Colonic mucosa (tissue), 4 donors: ENCODE data around the gene TMEM108. TPM values are rescaled to one million over a fixed set of nuclear protein-coding genes. Genes with fewer than 3 reads are reported as not detected.

ENCODE experiments used
- DNase-seq: peaks from one replicate; pipeline ENCODE4 v3.0.0-alpha.2; 2020
- H3K27ac ChIP-seq: fragments of 200-600 bp; one replicate; pipeline ENCODE4 v1.8.0; 2021
- H3K27me3 ChIP-seq: fragments of 200-600 bp; one replicate; pipeline ENCODE4 v1.8.0; 2021
- H3K36me3 ChIP-seq: fragments of 200-600 bp; one replicate; pipeline ENCODE4 v1.8.0; 2021
- H3K4me1 ChIP-seq: fragments of 200-600 bp; one replicate; pipeline ENCODE4 v1.8.0; 2021; ENCODE audit warnings: mild to moderate bottlenecking
- H3K4me3 ChIP-seq: fragments of 200-600 bp; one replicate; pipeline ENCODE4 v1.8.0; 2021
- H3K9ac ChIP-seq, 2 donors: one replicate each; pipeline ENCODE4 v1.7.0; 2013; ENCODE audit warnings: control low read depth in 2 of 2, low read depth in 2 of 2, low read length in 2 of 2
- H3K9me3 ChIP-seq: fragments of 200-600 bp; one replicate; pipeline ENCODE4 v1.8.0; 2021
- intact Hi-C: fragments of 100-400 bp; cut with DNase I; formaldehyde crosslinking; loops from one replicate; pipeline ENCODE4 v1.14.1; 2022
- total RNA-seq, 2 donors: library from RNA; stranded (reverse); fragmentation: NEBNext Ultra II Directional in 1 of 2; extraction: Animal tissue kit (Norgen Biotek cat#: 25700) in 1 of 2; gene quantifications; one replicate each; pipeline ENCODE4 v1.2.1, GENCODE V29; 2021
- TF ChIP-seq, protein P1 (sequence below): fragments of 200-600 bp; IDR thresholded peaks from one replicate; pipeline ENCODE4 v1.8.0; 2022; ENCODE audit warnings: antibody characterized with exemption, mild to moderate bottlenecking
- donor health status: healthy.
- donor health status: DM: no; HTN: no; CAD: no.
- donor health status: DM: no; HTN: no; CAD: no.

The TMEM108 gene
- total RNA-seq, 2 donors from 2014 or later, result 0.20 to 0.82 TPM

DNA sequence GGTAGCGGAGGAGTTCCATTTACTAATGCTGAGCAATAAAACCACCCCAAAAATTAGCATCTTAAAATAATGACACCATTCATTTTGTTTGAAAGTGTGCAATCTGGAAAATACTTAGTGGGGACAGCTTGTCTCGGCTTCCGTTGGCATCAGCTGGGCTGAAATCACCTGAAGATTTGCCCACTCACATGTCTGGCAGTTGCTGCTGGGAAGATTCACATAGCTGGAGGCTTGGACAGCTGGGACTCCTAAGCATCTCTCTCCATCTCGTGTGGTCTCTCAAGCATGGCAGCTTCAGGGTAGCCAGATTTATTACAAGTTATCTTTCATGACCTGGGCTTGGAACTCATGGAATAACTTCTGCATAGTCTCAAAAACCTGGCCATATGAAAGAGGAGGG lies 323.2 kb downstream of the TMEM108 start:
- H3K4me3 ChIP-seq, result no peak overlapping the region
- no peaks in the 10 kb centered on the region for H3K4me1 ChIP-seq
- H3K9ac ChIP-seq, result no peak overlapping the region
- H3K9me3 ChIP-seq, result no peaks in the 10 kb centered on the region
- no peaks in the 10 kb centered on the region for H3K27me3 ChIP-seq
- DNase-seq, result no peak
- no peaks in the 10 kb centered on the region for H3K36me3 ChIP-seq
- H3K27ac ChIP-seq, result no peak overlapping the region
- TF ChIP-seq, protein P1, sequence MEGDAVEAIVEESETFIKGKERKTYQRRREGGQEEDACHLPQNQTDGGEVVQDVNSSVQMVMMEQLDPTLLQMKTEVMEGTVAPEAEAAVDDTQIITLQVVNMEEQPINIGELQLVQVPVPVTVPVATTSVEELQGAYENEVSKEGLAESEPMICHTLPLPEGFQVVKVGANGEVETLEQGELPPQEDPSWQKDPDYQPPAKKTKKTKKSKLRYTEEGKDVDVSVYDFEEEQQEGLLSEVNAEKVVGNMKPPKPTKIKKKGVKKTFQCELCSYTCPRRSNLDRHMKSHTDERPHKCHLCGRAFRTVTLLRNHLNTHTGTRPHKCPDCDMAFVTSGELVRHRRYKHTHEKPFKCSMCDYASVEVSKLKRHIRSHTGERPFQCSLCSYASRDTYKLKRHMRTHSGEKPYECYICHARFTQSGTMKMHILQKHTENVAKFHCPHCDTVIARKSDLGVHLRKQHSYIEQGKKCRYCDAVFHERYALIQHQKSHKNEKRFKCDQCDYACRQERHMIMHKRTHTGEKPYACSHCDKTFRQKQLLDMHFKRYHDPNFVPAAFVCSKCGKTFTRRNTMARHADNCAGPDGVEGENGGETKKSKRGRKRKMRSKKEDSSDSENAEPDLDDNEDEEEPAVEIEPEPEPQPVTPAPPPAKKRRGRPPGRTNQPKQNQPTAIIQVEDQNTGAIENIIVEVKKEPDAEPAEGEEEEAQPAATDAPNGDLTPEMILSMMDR, result no peak
- intact Hi-C loops, result no loop called here

DNA sequence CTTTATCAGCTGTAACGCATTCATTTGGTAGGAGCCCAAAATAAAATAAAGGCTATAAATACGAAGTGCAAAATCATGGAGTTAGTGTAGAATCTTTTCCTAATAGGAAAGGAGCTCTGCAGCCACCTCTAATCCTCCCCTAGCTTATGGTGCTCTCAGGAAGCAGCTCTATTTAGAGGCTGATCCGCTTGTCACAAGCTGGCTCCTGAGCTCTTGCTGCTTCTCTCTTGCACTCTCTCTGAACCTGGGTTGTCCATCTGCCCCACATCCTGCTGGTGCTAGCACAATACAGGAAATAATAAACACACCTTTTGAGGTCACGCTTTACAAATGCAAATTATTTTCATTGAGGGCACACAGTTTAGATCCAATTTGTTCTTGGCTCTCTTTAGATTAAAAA lies 324.3 kb downstream of the TMEM108 start:
- no peak for DNase-seq
- no peak overlapping the region for H3K4me3 ChIP-seq
- no peaks in the 10 kb centered on the region for H3K9me3 ChIP-seq
- no peaks in the 10 kb centered on the region for H3K27me3 ChIP-seq
- TF ChIP-seq, protein P1, result no peak
- no peak overlapping the region for H3K9ac ChIP-seq
- H3K4me1 ChIP-seq, result no peaks in the 10 kb centered on the region
- intact Hi-C loops, result no loop called here
- H3K36me3 ChIP-seq, result no peaks in the 10 kb centered on the region
- H3K27ac ChIP-seq, result no peak overlapping the region

DNA sequence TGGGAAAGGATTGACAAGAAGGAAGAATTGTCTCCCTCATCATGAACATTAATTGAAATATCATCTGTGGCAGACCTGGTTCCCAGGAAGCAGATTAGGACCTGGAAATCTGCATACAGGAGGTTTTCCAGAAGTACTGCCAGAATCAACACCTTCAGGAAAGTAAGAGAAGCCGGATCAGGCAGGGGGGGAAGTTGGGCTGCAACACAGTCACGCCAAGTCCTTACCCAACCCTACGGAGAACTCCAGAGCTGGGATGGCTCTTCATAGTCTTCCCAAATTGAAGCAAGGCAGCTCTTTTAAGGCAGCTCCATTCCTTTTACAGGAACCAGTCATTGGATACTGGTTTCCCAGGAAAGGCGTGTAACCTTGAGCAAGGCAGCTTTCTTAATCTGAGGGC lies 326.5 kb downstream of the TMEM108 start:
- H3K9me3 ChIP-seq, result no peaks in the 10 kb centered on the region
- H3K36me3 ChIP-seq, result no peaks in the 10 kb centered on the region
- TF ChIP-seq, protein P1, result no peak
- H3K4me1 ChIP-seq, result no peaks in the 10 kb centered on the region
- no peak overlapping the region for H3K27ac ChIP-seq
- no peaks in the 10 kb centered on the region for H3K27me3 ChIP-seq
- intact Hi-C loops, result no loop called here
- no peak overlapping the region for H3K4me3 ChIP-seq
- H3K9ac ChIP-seq, result no peak overlapping the region
- no peak for DNase-seq

DNA sequence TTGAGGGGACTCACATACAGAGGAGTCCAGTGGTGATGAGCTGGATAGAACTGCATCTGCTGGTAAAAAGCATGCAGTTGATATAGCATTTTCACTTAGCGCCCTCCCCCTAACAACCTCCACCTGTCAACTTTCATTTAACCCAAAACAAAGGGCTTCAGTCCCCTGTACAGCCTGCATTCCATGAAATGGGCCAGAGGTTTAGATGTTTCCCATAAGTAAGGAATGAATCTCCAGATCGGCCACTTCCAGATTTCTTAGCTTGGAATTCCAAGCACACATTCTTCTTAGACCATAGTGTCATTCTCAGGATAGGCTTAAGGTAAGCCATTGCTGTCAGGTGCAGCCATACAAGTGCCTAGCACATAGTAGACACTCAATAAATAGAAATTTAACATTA lies 328.7 kb downstream of the TMEM108 start:
- no peaks in the 10 kb centered on the region for H3K36me3 ChIP-seq
- no peaks in the 10 kb centered on the region for H3K9me3 ChIP-seq
- no peaks in the 10 kb centered on the region for H3K27me3 ChIP-seq
- no peaks in the 10 kb centered on the region for H3K4me1 ChIP-seq
- no peak overlapping the region for H3K4me3 ChIP-seq
- H3K27ac ChIP-seq, result no peak overlapping the region
- no peak overlapping the region for H3K9ac ChIP-seq
- intact Hi-C loops, result no loop called here
- DNase-seq, result no peak
- TF ChIP-seq, protein P1, result no peak

DNA sequence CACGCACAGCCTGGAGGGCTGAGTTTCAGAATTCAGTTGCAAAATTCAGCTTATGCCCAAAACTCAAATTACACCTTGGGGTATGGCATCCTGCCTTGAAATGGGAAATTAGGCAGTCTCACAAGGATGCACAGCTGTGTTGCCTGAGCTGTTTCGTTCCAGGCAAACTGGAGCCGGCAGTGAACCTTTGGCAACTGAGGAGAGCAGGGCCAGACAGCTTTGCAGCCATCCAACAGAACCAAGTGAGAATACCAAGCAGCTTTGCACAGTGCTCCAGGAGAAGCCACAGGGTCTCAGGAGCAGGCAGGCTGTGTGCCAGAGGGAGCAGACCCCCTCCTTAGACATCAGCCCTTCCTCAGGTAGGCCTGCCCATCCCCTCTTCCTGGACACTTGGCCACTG lies 329.2 kb downstream of the TMEM108 start:
- intact Hi-C loops, result no loop called here
- no peaks in the 10 kb centered on the region for H3K9me3 ChIP-seq
- no peaks in the 10 kb centered on the region for H3K4me1 ChIP-seq
- no peak for DNase-seq
- no peak overlapping the region for H3K4me3 ChIP-seq
- TF ChIP-seq, protein P1, result no peak
- no peak overlapping the region for H3K9ac ChIP-seq
- H3K27ac ChIP-seq, result no peak overlapping the region
- H3K27me3 ChIP-seq, result no peaks in the 10 kb centered on the region
- no peaks in the 10 kb centered on the region for H3K36me3 ChIP-seq

DNA sequence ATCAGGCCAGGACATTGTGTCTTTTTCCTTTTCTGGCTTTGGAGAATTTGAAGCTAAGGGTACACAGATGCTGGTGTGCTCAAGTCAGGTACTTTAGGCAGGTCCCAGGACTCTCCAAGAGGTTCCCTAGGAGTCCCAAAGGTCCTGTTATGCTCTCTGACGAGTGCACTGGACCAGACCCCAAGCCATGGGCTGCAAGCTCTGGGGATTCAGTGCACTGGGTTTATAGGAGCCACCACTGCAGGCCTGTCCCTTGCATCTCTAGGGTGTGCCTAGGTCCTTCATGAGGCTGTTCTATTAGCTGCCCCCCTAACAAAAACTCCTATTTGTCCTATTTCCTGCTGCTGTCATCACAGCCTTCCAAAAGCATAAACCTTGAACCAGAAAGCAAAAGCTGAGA lies 329.8 kb downstream of the TMEM108 start:
- no peak overlapping the region for H3K27ac ChIP-seq
- no peaks in the 10 kb centered on the region for H3K27me3 ChIP-seq
- TF ChIP-seq, protein P1, result no peak
- H3K4me1 ChIP-seq, result no peaks in the 10 kb centered on the region
- no peaks in the 10 kb centered on the region for H3K9me3 ChIP-seq
- no peak overlapping the region for H3K4me3 ChIP-seq
- intact Hi-C loops, result no loop called here
- no peak overlapping the region for H3K9ac ChIP-seq
- no peak for DNase-seq
- H3K36me3 ChIP-seq, result no peaks in the 10 kb centered on the region
